Adrenal gland (tissue), 5 donors: ENCODE results near the gene FYCO1.

Experiments used
- CTCF ChIP-seq, 6 experiments: fragments of 450-650 bp in 4 of 6; fragments of 200-600 bp in 2 of 6; sonication (generic) in 1 of 6; IDR thresholded peaks; 1 replicate in 5 of 6; 2 replicates in 1 of 6; pipeline versions ENCODE4 v1.5.1 to v1.8.0; 2016 to 2021; ENCODE audit warnings: antibody characterized with exemption in 6 of 6, mild to moderate bottlenecking in 2 of 6, moderate library complexity in 1 of 6
- POLR2A ChIP-seq, 2 donors: fragments of 450-650 bp; IDR thresholded peaks; one replicate each; pipeline ENCODE4 v1.6.1; 2017; ENCODE audit warnings: antibody characterized with exemption in 2 of 2, mild to moderate bottlenecking in 2 of 2, moderate library complexity in 1 of 2
- donor health status: DM: no; HTN: no; CAD: no.

GRCh38 chr3:45988362-45988761 lies 7.3 kb downstream of the FYCO1 start:
- TF ChIP-seq POLR2A (IDR thresholded peaks at IDR 0.05) (no peak), CTCF (IDR thresholded peaks at IDR 0.05) (no peak)
